ENCODE measurements around the gene DNAJB14. TPM values are rescaled to one million over a fixed set of nuclear protein-coding genes. Genes with fewer than 3 reads are reported as not detected.

DNAJB14 gene
- total and polyA plus RNA-seq, 4 donors, result 15.3 to 90.8 (median 33.3) TPM

GRCh38 chr4:99891351-99891750, 55.1 kb downstream of the DNAJB14 start:
- H3K9ac ChIP-seq (ENCODE audit: insufficient read depth in 1 of 2, low read length in 2 of 2), result no peak overlapping the region
- no peaks in the 10 kb centered on the region for H3K27me3 ChIP-seq (ENCODE audit: control insufficient read depth in 3 of 3, insufficient read depth in 3 of 3, low read length in 2 of 3)
- H3K4me3 ChIP-seq, result no peak overlapping the region
- no peaks in the 10 kb centered on the region for H3K9me3 ChIP-seq (ENCODE audit: control insufficient read depth in 4 of 4, insufficient read depth in 3 of 4, low read length in 3 of 4)
- peaks cover 2 to 12% (median 4%) of the 10 kb centered on the region in 4 donors for H3K36me3 ChIP-seq (ENCODE audit: control insufficient read depth in 4 of 4, insufficient read depth in 4 of 4, low read length in 4 of 4)
- 71 to 79% methylated on average over 2 of the region's 2 CpGs for WGBS, 2 donors
- H3K4me1 ChIP-seq (ENCODE audit: control insufficient read depth in 5 of 5, insufficient read depth in 5 of 5, low read length in 5 of 5), result peaks cover 3 to 23% (median 7%) of the 10 kb centered on the region in 5 donors
- no peak overlapping the region for H3K27ac ChIP-seq (ENCODE audit: low read depth in 1 of 2, low read length in 1 of 2)
- no peak for DNase-seq
- ATAC-seq (ENCODE audit: insufficient read depth, low FRiP score), result no peak
- TF ChIP-seq CTCF (IDR thresholded peaks at IDR 0.05; ENCODE audit: control extremely low read depth, extremely low read depth), result no peak

- H3K27ac ChIP-seq (ENCODE audit: low read depth in 1 of 2, low read length in 1 of 2), result no peak overlapping the region
- no peak overlapping the region for H3K4me3 ChIP-seq
- H3K9ac ChIP-seq (ENCODE audit: insufficient read depth in 1 of 2, low read length in 2 of 2), result peak overlapping the region in 1 of 2 donors; percentile 7
- no peaks in the 10 kb centered on the region for H3K27me3 ChIP-seq (ENCODE audit: control insufficient read depth in 3 of 3, insufficient read depth in 3 of 3, low read length in 2 of 3)
- H3K4me1 ChIP-seq (ENCODE audit: control insufficient read depth in 5 of 5, insufficient read depth in 5 of 5, low read length in 5 of 5), result peaks cover 0 to 12% (median 1%) of the 10 kb centered on the region in 5 donors
- ATAC-seq (ENCODE audit: insufficient read depth, low FRiP score) (no peak), DNase-seq (no peak)
- no peaks in the 10 kb centered on the region for H3K9me3 ChIP-seq (ENCODE audit: control insufficient read depth in 4 of 4, insufficient read depth in 3 of 4, low read length in 3 of 4)
- TF ChIP-seq CTCF (IDR thresholded peaks at IDR 0.05; ENCODE audit: control extremely low read depth, extremely low read depth), result no peak
- H3K36me3 ChIP-seq (ENCODE audit: control insufficient read depth in 4 of 4, insufficient read depth in 4 of 4, low read length in 4 of 4), result peaks cover 4 to 9% (median 6%) of the 10 kb centered on the region in 4 donors
- 70 to 74% methylated on average over 5 of the region's 5 CpGs for WGBS, 2 donors
Measured at GRCh38 chr4:99887837-99888236, 58.6 kb downstream of the DNAJB14 start.

- H3K27ac ChIP-seq (ENCODE audit: low read depth in 1 of 2, low read length in 1 of 2), result no peak overlapping the region
- WGBS, 2 donors, result 90 to 95% methylated on average over 4 of the region's 4 CpGs
- TF ChIP-seq CTCF (IDR thresholded peaks at IDR 0.05; ENCODE audit: control extremely low read depth, extremely low read depth), result no peak
- no peak overlapping the region for H3K9ac ChIP-seq (ENCODE audit: insufficient read depth in 1 of 2, low read length in 2 of 2)
- DNase-seq (no peak), ATAC-seq (ENCODE audit: insufficient read depth, low FRiP score) (no peak)
- no peaks in the 10 kb centered on the region for H3K27me3 ChIP-seq (ENCODE audit: control insufficient read depth in 3 of 3, insufficient read depth in 3 of 3, low read length in 2 of 3)
- peaks cover 6 to 18% (median 12%) of the 10 kb centered on the region in 4 donors for H3K36me3 ChIP-seq (ENCODE audit: control insufficient read depth in 4 of 4, insufficient read depth in 4 of 4, low read length in 4 of 4)
- no peaks in the 10 kb centered on the region for H3K9me3 ChIP-seq (ENCODE audit: control insufficient read depth in 4 of 4, insufficient read depth in 3 of 4, low read length in 3 of 4)
- peaks cover 0 to 5% (median 0%) of the 10 kb centered on the region in 5 donors for H3K4me1 ChIP-seq (ENCODE audit: control insufficient read depth in 5 of 5, insufficient read depth in 5 of 5, low read length in 5 of 5)
- H3K4me3 ChIP-seq, result no peak overlapping the region
Measured at GRCh38 chr4:99886146-99886545, 60.3 kb downstream of the DNAJB14 start.

DNA sequence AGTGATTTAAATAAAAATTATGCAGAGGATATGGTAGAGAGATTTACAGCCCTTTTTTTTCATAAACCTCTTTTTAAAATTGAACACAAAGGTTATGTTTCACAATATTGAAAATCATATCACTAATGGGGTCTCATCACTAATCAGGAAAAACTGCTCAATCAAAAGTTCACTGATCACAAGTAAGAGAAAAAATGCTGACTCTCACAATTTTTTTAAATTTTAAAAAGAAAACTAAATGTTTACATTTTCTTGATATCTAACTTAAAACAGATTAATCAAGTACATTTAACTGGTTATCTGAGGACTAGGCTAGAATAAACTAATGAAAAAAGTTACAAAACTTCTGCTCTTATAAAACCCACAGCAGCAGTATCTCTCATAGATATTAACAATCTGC, 60.7 kb downstream of the DNAJB14 start:
- no peak for ATAC-seq (ENCODE audit: insufficient read depth, low FRiP score)
- no peak for TF ChIP-seq CTCF (IDR thresholded peaks at IDR 0.05; ENCODE audit: control extremely low read depth, extremely low read depth)
- Histone ChIP-seq H3K27ac (ENCODE audit: low read depth in 1 of 2, low read length in 1 of 2) (no peak overlapping the region), H3K4me3 (no peak overlapping the region), H3K9ac (ENCODE audit: insufficient read depth in 1 of 2, low read length in 2 of 2) (no peak overlapping the region), H3K9me3 (ENCODE audit: control insufficient read depth in 4 of 4, insufficient read depth in 3 of 4, low read length in 3 of 4) (no peaks in the 10 kb centered on the region), H3K36me3 (ENCODE audit: control insufficient read depth in 4 of 4, insufficient read depth in 4 of 4, low read length in 4 of 4) (peaks cover 7 to 17% (median 12%) of the 10 kb centered on the region in 4 donors), H3K4me1 (ENCODE audit: control insufficient read depth in 5 of 5, insufficient read depth in 5 of 5, low read length in 5 of 5) (peaks cover 0 to 5% (median 0%) of the 10 kb centered on the region in 5 donors), H3K27me3 (ENCODE audit: control insufficient read depth in 3 of 3, insufficient read depth in 3 of 3, low read length in 2 of 3) (no peaks in the 10 kb centered on the region)
- no peak for DNase-seq

Data from lung (tissue), 12 donors.